Lower lobe of right lung (tissue), 2 donors: ENCODE measurements around the gene SLC30A4. TPM values are rescaled to one million over a fixed set of nuclear protein-coding genes. Genes with fewer than 3 reads are reported as not detected.
"Not testable (repeated sequence)": the region's sequence is repeated elsewhere in the genome, so short reads cannot be mapped to it uniquely, and the experiment has no call there.

Experiments used
- ATAC-seq, 2 donors: fragments of 200-7000 bp; cut with Tn5 transposase; one replicate each; pipeline ENCODE4 v1.9.1; 2020 to 2022; ENCODE audit warnings: mild to moderate bottlenecking in 2 of 2, moderate library complexity in 2 of 2
- DNase-seq: peaks from one replicate; pipeline ENCODE4 v3.0.0-alpha.2; 2020
- H3K27ac ChIP-seq: fragments of 200-600 bp; one replicate; pipeline ENCODE4 v1.8.0; 2022
- H3K27me3 ChIP-seq: fragments of 200-600 bp; one replicate; pipeline ENCODE4 v1.8.0; 2022; ENCODE audit warnings: low read depth
- H3K36me3 ChIP-seq: fragments of 200-600 bp; one replicate; pipeline ENCODE4 v1.8.0; 2022; ENCODE audit warnings: mild to moderate bottlenecking
- H3K4me1 ChIP-seq: fragments of 200-600 bp; one replicate; pipeline ENCODE4 v1.8.0; 2022
- H3K4me3 ChIP-seq: fragments of 200-600 bp; one replicate; pipeline ENCODE4 v1.8.0; 2022; ENCODE audit warnings: mild to moderate bottlenecking
- H3K9me3 ChIP-seq: fragments of 200-600 bp; one replicate; pipeline ENCODE4 v1.8.0; 2022
- intact Hi-C: fragments of 100-400 bp; cut with DNase I; formaldehyde crosslinking; loops from one replicate; pipeline ENCODE4 v1.11.0; 2022
- total RNA-seq: library from RNA; stranded (reverse); fragmentation: NEBNext Ultra II Directional; extraction: Animal tissue kit (Norgen Biotek cat#: 25700); gene quantifications from one replicate; pipeline ENCODE4 v1.2.1, GENCODE V29; 2021
- TF ChIP-seq, protein P1 (sequence below): fragments of 200-600 bp; IDR thresholded peaks from one replicate; pipeline ENCODE4 v1.8.0; 2022; ENCODE audit warnings: antibody characterized with exemption, mild to moderate bottlenecking
- donor health status: DM: no; HTN: yes; CAD: no; lungs with severe emphysema.

SLC30A4 gene
- total RNA-seq, 1 donor from 2014 or later, result 4.8 TPM

- ATAC-seq (no peak), DNase-seq (no peak)
- Histone ChIP-seq H3K9me3 (no peaks in the 10 kb centered on the region), H3K4me1 (no peaks in the 10 kb centered on the region), H3K4me3 (no peak overlapping the region), H3K27me3 (no peaks in the 10 kb centered on the region), H3K36me3 (no peaks in the 10 kb centered on the region), H3K27ac (no peak overlapping the region)
- intact Hi-C loops, result no loop called here
- TF ChIP-seq, protein P1, sequence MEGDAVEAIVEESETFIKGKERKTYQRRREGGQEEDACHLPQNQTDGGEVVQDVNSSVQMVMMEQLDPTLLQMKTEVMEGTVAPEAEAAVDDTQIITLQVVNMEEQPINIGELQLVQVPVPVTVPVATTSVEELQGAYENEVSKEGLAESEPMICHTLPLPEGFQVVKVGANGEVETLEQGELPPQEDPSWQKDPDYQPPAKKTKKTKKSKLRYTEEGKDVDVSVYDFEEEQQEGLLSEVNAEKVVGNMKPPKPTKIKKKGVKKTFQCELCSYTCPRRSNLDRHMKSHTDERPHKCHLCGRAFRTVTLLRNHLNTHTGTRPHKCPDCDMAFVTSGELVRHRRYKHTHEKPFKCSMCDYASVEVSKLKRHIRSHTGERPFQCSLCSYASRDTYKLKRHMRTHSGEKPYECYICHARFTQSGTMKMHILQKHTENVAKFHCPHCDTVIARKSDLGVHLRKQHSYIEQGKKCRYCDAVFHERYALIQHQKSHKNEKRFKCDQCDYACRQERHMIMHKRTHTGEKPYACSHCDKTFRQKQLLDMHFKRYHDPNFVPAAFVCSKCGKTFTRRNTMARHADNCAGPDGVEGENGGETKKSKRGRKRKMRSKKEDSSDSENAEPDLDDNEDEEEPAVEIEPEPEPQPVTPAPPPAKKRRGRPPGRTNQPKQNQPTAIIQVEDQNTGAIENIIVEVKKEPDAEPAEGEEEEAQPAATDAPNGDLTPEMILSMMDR, result no peak
These were observed 18.0 kb upstream of the SLC30A4 start for GRCh38 chr15:45540531-45540930.

- no peaks in the 10 kb centered on the region for H3K27me3 ChIP-seq
- H3K36me3 ChIP-seq, result no peaks in the 10 kb centered on the region
- TF ChIP-seq, protein P1, result no peak
- no peak overlapping the region for H3K4me3 ChIP-seq
- intact Hi-C loops, result no loop called here
- no peaks in the 10 kb centered on the region for H3K4me1 ChIP-seq
- H3K9me3 ChIP-seq, result no peaks in the 10 kb centered on the region
- DNase-seq, result no peak
- ATAC-seq, result no peak
- no peak overlapping the region for H3K27ac ChIP-seq
These were observed 17.1 kb upstream of the SLC30A4 start for GRCh38 chr15:45539680-45540079.

- Histone ChIP-seq H3K9me3 (no peaks in the 10 kb centered on the region), H3K27ac (no peak overlapping the region), H3K27me3 (no peaks in the 10 kb centered on the region), H3K4me1 (no peaks in the 10 kb centered on the region), H3K36me3 (no peaks in the 10 kb centered on the region), H3K4me3 (no peak overlapping the region)
- ATAC-seq (no peak), DNase-seq (no peak)
- TF ChIP-seq, protein P1, result no peak
- intact Hi-C loops, result no loop called here
These were observed 14.4 kb upstream of the SLC30A4 start for GRCh38 chr15:45536934-45537333.

DNA sequence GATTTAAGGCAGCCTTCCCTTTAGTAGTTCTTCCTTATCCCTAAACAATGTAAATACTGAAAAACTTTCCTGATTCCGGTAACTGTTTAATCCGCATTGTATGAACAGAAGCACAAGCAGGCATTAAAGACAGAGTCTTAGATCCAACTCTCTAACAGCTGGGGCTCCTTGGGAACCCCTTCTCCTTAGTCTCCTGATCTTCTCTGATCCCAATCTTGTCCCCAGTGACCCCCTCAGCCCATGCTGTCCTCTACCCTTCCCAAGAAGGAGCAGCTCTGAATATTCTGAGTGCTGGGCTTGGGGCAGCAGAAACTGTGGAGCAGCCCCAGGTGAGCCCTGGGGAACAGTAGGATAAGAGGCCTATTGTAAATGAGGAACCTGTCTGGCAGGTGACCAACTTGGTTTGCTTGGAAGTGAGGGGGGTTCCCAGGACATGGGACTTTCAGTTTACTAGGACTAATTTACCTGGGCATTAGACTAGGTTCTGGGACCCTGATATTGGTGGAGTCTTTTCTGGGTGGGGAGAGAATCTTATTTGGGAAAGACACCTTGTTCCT lies 13.0 kb upstream of the SLC30A4 start:
- intact Hi-C loops, result no loop called here
- Histone ChIP-seq H3K36me3 (no peaks in the 10 kb centered on the region), H3K4me3 (no peak overlapping the region), H3K9me3 (no peaks in the 10 kb centered on the region), H3K27ac (no peak overlapping the region), H3K27me3 (no peaks in the 10 kb centered on the region), H3K4me1 (no peaks in the 10 kb centered on the region)
- DNase-seq (no peak), ATAC-seq (no peak)
- TF ChIP-seq, protein P1, result no peak

DNA sequence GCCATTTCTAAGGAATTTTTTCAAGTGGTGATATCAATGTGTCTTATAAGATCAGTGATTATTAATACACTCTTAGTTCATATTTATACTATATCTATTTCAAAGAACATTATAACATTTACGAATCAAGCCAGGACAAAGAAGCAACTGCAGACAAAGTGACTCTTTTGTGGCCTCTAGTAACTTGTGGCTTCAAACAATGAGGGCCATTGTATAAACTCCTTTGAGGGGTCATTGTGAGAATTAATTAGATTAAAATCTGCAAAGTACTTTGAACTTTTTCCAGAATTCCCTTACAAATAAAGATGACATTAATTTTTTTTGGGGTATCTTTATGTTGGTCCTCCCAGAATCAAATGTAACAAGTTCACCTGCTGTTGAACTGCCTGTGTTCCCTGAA lies 12.3 kb upstream of the SLC30A4 start:
- no peak for DNase-seq
- intact Hi-C loops, result no loop called here
- no peak for ATAC-seq
- TF ChIP-seq, protein P1, result no peak
- no peaks in the 10 kb centered on the region for H3K27me3 ChIP-seq
- no peaks in the 10 kb centered on the region for H3K9me3 ChIP-seq
- H3K27ac ChIP-seq, result no peak overlapping the region
- H3K4me3 ChIP-seq, result no peak overlapping the region
- H3K36me3 ChIP-seq, result no peaks in the 10 kb centered on the region
- H3K4me1 ChIP-seq, result no peaks in the 10 kb centered on the region

- H3K4me1 ChIP-seq, H3K27ac ChIP-seq, DNase-seq, H3K27me3 ChIP-seq, H3K36me3 ChIP-seq, H3K9me3 ChIP-seq, intact Hi-C loops, ATAC-seq, H3K4me3 ChIP-seq: not testable (repeated sequence)
These were observed 10.3 kb upstream of the SLC30A4 start for GRCh38 chr15:45532892-45533291.
